HepG2 (cell line): ENCODE results near the gene RBM15B. TPM values are rescaled to one million over a fixed set of nuclear protein-coding genes. Genes with fewer than 3 reads are reported as not detected.

Experiments
- ATAC-seq: fragments of 200-7000 bp; cut with Tn5 transposase; 3 replicates; pipeline ENCODE4 v1.9.1; 2020; ENCODE audit warnings: mild to moderate bottlenecking, moderate library complexity
- BruUV-seq: library from RNA; stranded (reverse); fragments of 400-500 nt; replicated peaks from 2 replicates; lab custom pipeline; 2021; lab: Mats Ljungman, UMichigan
- CTCF ChIA-PET: fragments of 300-600 bp; formaldehyde crosslinking; extraction: SDS; loops from one replicate; lab custom pipeline; 2021; ENCODE audit warnings: low total read pairs, inconsistent platforms, low intra/inter-chr PET ratio; lab: Yijun Ruan, JAX
- POLR2A ChIA-PET: fragments of 350-600 bp; sonication (Branson Sonifier 250); formaldehyde crosslinking; loops from one replicate; lab custom pipeline; 2020; ENCODE audit warnings: antibody characterized with exemption, inconsistent platforms; lab: Yijun Ruan, JAX
- DNase-seq: peaks from one replicate; pipeline ENCODE4 v3.0.0-alpha.2; 2015; ENCODE audit warnings: low spot score
- FAIRE-seq: peaks from 3 replicates; lab custom pipeline; 2011; peaks lifted over from hg19 to GRCh38; lab: Jason Lieb, UNC
- H2AFZ ChIP-seq: one replicate; pipeline ENCODE4 v1.6.1; 2011; ENCODE audit warnings: low read length, inconsistent platforms
- H3K27ac ChIP-seq: fragments of 300-600 bp; 3 replicates; pipeline ENCODE4 v1.8.0; 2011; ENCODE audit warnings: mixed run types, mild to moderate bottlenecking, mixed read lengths, low read length, inconsistent platforms; ENCODE audit not compliant: insufficient read depth; ENCODE audit errors: extremely low read length
- H3K27me3 ChIP-seq, 2 experiments: fragments of 200-600 bp in 1 of 2; 2 replicates in 1 of 2; 3 replicates in 1 of 2; pipeline versions ENCODE4 v1.6.0 to v1.8.0; 2011; ENCODE audit warnings: low read length in 2 of 2, mild to moderate bottlenecking in 2 of 2, moderate library complexity in 2 of 2, inconsistent platforms in 1 of 2; ENCODE audit not compliant: insufficient read depth in 2 of 2, control insufficient read depth in 1 of 2
- H3K36me3 ChIP-seq, 2 experiments: fragments of 200-600 bp in 1 of 2; replicated peaks in 1 of 2; 2 replicates in 1 of 2; 3 replicates in 1 of 2; pipeline versions ENCODE4 v1.5.1 to v1.8.0; 2011; ENCODE audit warnings: low read length in 2 of 2, inconsistent platforms in 1 of 2; ENCODE audit not compliant: insufficient read depth in 2 of 2, control insufficient read depth in 1 of 2
- H3K4me1 ChIP-seq: 2 replicates; pipeline ENCODE4 v1.5.1; 2012; ENCODE audit warnings: low read length, inconsistent platforms; ENCODE audit not compliant: insufficient read depth
- H3K4me2 ChIP-seq: 2 replicates; pipeline ENCODE4 v1.6.0; 2011; ENCODE audit warnings: low read depth, low read length, inconsistent platforms
- H3K4me3 ChIP-seq, 3 experiments: fragments of 200-600 bp in 1 of 3; sonication (generic), shearing (Covaris generic) in 1 of 3; replicated peaks in 1 of 3; 2 replicates each; pipeline ENCODE4 v1.5.1; 2011 to 2016; ENCODE audit warnings: low read length in 3 of 3, inconsistent platforms in 2 of 3, low read depth in 2 of 3, mild to moderate bottlenecking in 2 of 3, control low read depth in 1 of 3, mixed read lengths in 1 of 3; ENCODE audit not compliant: insufficient read depth in 1 of 3
- H3K79me2 ChIP-seq: one replicate; pipeline ENCODE4 v1.6.1; 2011; ENCODE audit warnings: low read length, inconsistent platforms; ENCODE audit not compliant: insufficient read depth
- H3K9ac ChIP-seq: 2 replicates; pipeline ENCODE4 v1.6.0; 2011; ENCODE audit warnings: mild to moderate bottlenecking, low read depth, low read length, inconsistent platforms; ENCODE audit not compliant: insufficient read depth
- H3K9me3 ChIP-seq: 2 replicates; pipeline ENCODE4 v1.5.1; 2012; ENCODE audit warnings: mild to moderate bottlenecking, low read length
- H4K20me1 ChIP-seq: 2 replicates; pipeline ENCODE4 v1.6.0; 2011; ENCODE audit warnings: inconsistent platforms, mild to moderate bottlenecking, low read length, moderate library complexity; ENCODE audit not compliant: insufficient read depth
- HMG20A ChIP-seq: IDR thresholded peaks from 2 replicates; pipeline ENCODE4 v1.6.1; 2016; ENCODE audit warnings: borderline replicate concordance
- MED13 ChIP-seq: sonication (generic); formaldehyde crosslinking; IDR thresholded peaks from 2 replicates; pipeline ENCODE4 v1.5.0; 2020; ENCODE audit warnings: missing genetic modification reagents
- MTF2 ChIP-seq: sonication (generic); formaldehyde crosslinking; IDR thresholded peaks from 2 replicates; pipeline ENCODE4 v1.5.0; 2020; ENCODE audit warnings: missing genetic modification reagents, borderline replicate concordance
- MYPOP ChIP-seq: sonication (generic); formaldehyde crosslinking; IDR thresholded peaks from 2 replicates; pipeline ENCODE4 v1.8.1; 2023; ENCODE audit warnings: mild to moderate bottlenecking, moderate library complexity, missing genetic modification reagents
- REXO4 ChIP-seq: sonication (generic); formaldehyde crosslinking; IDR thresholded peaks from 2 replicates; pipeline ENCODE4 v1.8.0; 2022; ENCODE audit warnings: missing genetic modification reagents, mild to moderate bottlenecking, borderline replicate concordance
- ZNF550 ChIP-seq: sonication (generic); formaldehyde crosslinking; IDR thresholded peaks from 2 replicates; pipeline ENCODE4 v1.4.0; 2020; ENCODE audit warnings: mild to moderate bottlenecking, missing genetic modification reagents, borderline replicate concordance
- ZNF605 ChIP-seq: sonication (generic); formaldehyde crosslinking; IDR thresholded peaks from 2 replicates; pipeline ENCODE4 v1.8.0; 2022; ENCODE audit warnings: mild to moderate bottlenecking, missing genetic modification reagents
- ZNF776 ChIP-seq: sonication (generic); formaldehyde crosslinking; IDR thresholded peaks from 2 replicates; pipeline ENCODE4 v1.4.0; 2020; ENCODE audit warnings: mild to moderate bottlenecking, missing genetic modification reagents
- WGBS: methylation state at CpG from one replicate; pipeline ENCODE4 v1.1.6; 2017; ENCODE audit warnings: low lambda C conversion rate; 5-methylcytosine and 5-hydroxymethylcytosine counted together
- in situ Hi-C: cut with HindIII; loops from 2 replicates; pipeline ENCODE4 v1.10.0; 2017; ENCODE audit warnings: low pct_unique_long_range_greater_than_20kb; ENCODE audit not compliant: extremely low pct_ligation_motif_present
- intact Hi-C: fragments of 100-400 bp; cut with micrococcal nuclease; formaldehyde crosslinking; loops from one replicate; pipeline ENCODE4 v1.10.0; 2022; ENCODE audit not compliant: unreplicated experiment
- polyA plus RNA-seq, 8 experiments: library from polyadenylated mRNA; depleted of rRNA in 3 of 8; stranded (reverse) in 7 of 8; unstranded in 1 of 8; fragments of >200 nt; fragmentation: Illumina TruSeq in 4 of 8; extraction: Trizol in 4 of 8; gene quantifications; 2 replicates each; pipeline versions ENCODE4 v1.2.1 to v1.2.3, GENCODE V29; 2011 to 2016; ENCODE audit warnings: low read depth in 4 of 8, missing spikeins in 1 of 8, mixed read lengths in 1 of 8; ENCODE audit not compliant: insufficient read depth in 1 of 8
- total RNA-seq, 5 experiments: library from RNA; depleted of rRNA; stranded (reverse); fragments of >200 nt; fragmentation: Illumina TruSeq; extraction: Trizol; gene quantifications; 2 replicates each; pipeline ENCODE4 v1.2.3, GENCODE V29; 2016; ENCODE audit warnings: low read depth in 1 of 5
- TF ChIP-seq, protein P1 (sequence below): sonication (generic); formaldehyde crosslinking; IDR thresholded peaks from 2 replicates; pipeline ENCODE4 v1.8.0; 2022; ENCODE audit warnings: missing genetic modification reagents, low read depth, mild to moderate bottlenecking, borderline replicate concordance
- TF ChIP-seq, protein P2 (sequence below): sonication (generic); formaldehyde crosslinking; IDR thresholded peaks from 2 replicates; pipeline ENCODE4 v1.4.0; 2020; ENCODE audit warnings: mild to moderate bottlenecking, missing genetic modification reagents
- TF ChIP-seq, protein P3 (sequence below): sonication (generic); formaldehyde crosslinking; IDR thresholded peaks from 2 replicates; pipeline ENCODE4 v1.4.0; 2020; ENCODE audit warnings: missing genetic modification reagents
- TF ChIP-seq, protein P4 (sequence below): sonication (generic); formaldehyde crosslinking; IDR thresholded peaks from 2 replicates; pipeline ENCODE4 v1.8.1; 2023; ENCODE audit warnings: mild to moderate bottlenecking, missing genetic modification reagents

The RBM15B gene
- total and polyA plus RNA-seq, 2 of the 13 experiments (the other 11 are each of a cell fraction or from before 2014, with no cell fraction given): 8.2 to 19.3 TPM

- H3K79me2 ChIP-seq: no peaks in the 10 kb centered on the region
- no peak overlapping the region for H3K4me2 ChIP-seq
- FAIRE-seq (no peak), ATAC-seq (no peak)
- no TSS peak for BruUV-seq
- H3K4me1 ChIP-seq: peaks cover 12% of the 10 kb centered on the region
- no peak overlapping the region for H3K9ac ChIP-seq
- no peak overlapping the region for H3K4me3 ChIP-seq
- H3K27ac ChIP-seq: no peak overlapping the region
- TF ChIP-seq MTF2 (no peak), REXO4 (no peak), ZNF776 (CRISPR knock-in tag) (no peak), ZNF550 (CRISPR knock-in tag) (no peak), MED13 (CRISPR knock-in tag) (no peak), HMG20A (no peak), MYPOP (CRISPR knock-in tag) (no peak), ZNF605 (no peak)
- TF ChIP-seq, protein P1, sequence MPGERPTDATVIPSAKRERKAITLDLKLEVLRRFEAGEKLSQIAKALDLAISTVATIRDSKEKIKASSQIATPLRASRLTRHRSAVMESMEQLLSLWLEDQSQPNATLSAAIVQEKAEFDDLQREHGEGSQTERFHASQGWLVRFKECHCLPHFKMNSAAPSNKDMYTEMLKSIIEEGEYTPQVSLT: no peak
- TF ChIP-seq, protein P2, sequence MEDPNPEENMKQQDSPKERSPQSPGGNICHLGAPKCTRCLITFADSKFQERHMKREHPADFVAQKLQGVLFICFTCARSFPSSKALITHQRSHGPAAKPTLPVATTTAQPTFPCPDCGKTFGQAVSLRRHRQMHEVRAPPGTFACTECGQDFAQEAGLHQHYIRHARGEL (CRISPR knock-in tag): no peak
- TF ChIP-seq, protein P3, sequence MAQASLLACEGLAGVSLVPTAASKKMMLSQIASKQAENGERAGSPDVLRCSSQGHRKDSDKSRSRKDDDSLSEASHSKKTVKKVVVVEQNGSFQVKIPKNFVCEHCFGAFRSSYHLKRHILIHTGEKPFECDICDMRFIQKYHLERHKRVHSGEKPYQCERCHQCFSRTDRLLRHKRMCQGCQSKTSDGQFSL (CRISPR knock-in tag): no peak
- TF ChIP-seq, protein P4, sequence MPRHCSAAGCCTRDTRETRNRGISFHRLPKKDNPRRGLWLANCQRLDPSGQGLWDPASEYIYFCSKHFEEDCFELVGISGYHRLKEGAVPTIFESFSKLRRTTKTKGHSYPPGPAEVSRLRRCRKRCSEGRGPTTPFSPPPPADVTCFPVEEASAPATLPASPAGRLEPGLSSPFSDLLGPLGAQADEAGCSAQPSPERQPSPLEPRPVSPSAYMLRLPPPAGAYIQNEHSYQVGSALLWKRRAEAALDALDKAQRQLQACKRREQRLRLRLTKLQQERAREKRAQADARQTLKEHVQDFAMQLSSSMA: no peak
- TF ChIP-seq, all 625 proteins: peak for 0
- Histone ChIP-seq H3K9me3 (no peaks in the 10 kb centered on the region), H2AFZ (no peak overlapping the region), H4K20me1 (no peaks in the 10 kb centered on the region), H3K27me3 (peaks cover 7 to 60% of the 10 kb centered on the region in 2 experiments; a peak in 3 of 5 replicates), H3K36me3 (no peaks in the 10 kb centered on the region)
- CTCF ChIA-PET: no interaction called here
- no peak for DNase-seq
- POLR2A ChIA-PET: no interaction called here
- WGBS: 42% methylated on average over 5 of the region's 5 CpGs
- intact Hi-C loops: no loop called here
- in situ Hi-C loops: loop anchor here (10.0 kb wide), 1 partner anchor 273 kb away; no protein-coding TSS in a partner anchor
Measured at GRCh38 chr3:51378065-51378464, 13.0 kb upstream of the RBM15B start.
